AG04449 (cell line): ENCODE results near the gene PTX3.
A peak's percentile ranks its signal among the peaks of the same experiment; 100 is the strongest.

ENCODE experiments used
- CTCF ChIA-PET: fragments of 350-600 bp; formaldehyde crosslinking; extraction: SDS; loops from one replicate; lab custom pipeline; 2021; ENCODE audit warnings: antibody characterized with exemption; lab: Yijun Ruan, JAX
- POLR2A ChIA-PET: fragments of 400-600, 350-600 bp; formaldehyde crosslinking; extraction: SDS; loops from one replicate; lab custom pipeline; 2020; ENCODE audit warnings: antibody characterized with exemption, inconsistent platforms; lab: Yijun Ruan, JAX
- DNase-seq: peaks from one replicate; pipeline ENCODE4 v3.0.0-alpha.2; 2010; ENCODE audit warnings: low read depth, low spot score
- H3K4me3 ChIP-seq: 2 replicates; pipeline ENCODE4 v1.5.1; 2011; ENCODE audit warnings: low read depth, mild to moderate bottlenecking, control low read depth, low read length
- TF ChIP-seq, protein P1 (sequence below): IDR thresholded peaks from one replicate; pipeline ENCODE4 v1.5.1; 2011; ENCODE audit warnings: mild to moderate bottlenecking, moderate library complexity, low read length, control low read depth, inconsistent platforms; ENCODE audit not compliant: insufficient read depth; ENCODE audit errors: missing control alignments

The PTX3 gene

GRCh38 chr3:157428853-157429252 lies 7.8 kb upstream of the PTX3 start:
- CTCF ChIA-PET, result no interaction called here
- TF ChIP-seq, protein P1, sequence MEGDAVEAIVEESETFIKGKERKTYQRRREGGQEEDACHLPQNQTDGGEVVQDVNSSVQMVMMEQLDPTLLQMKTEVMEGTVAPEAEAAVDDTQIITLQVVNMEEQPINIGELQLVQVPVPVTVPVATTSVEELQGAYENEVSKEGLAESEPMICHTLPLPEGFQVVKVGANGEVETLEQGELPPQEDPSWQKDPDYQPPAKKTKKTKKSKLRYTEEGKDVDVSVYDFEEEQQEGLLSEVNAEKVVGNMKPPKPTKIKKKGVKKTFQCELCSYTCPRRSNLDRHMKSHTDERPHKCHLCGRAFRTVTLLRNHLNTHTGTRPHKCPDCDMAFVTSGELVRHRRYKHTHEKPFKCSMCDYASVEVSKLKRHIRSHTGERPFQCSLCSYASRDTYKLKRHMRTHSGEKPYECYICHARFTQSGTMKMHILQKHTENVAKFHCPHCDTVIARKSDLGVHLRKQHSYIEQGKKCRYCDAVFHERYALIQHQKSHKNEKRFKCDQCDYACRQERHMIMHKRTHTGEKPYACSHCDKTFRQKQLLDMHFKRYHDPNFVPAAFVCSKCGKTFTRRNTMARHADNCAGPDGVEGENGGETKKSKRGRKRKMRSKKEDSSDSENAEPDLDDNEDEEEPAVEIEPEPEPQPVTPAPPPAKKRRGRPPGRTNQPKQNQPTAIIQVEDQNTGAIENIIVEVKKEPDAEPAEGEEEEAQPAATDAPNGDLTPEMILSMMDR, result no peak
- DNase-seq, result no peak
- H3K4me3 ChIP-seq, result no peak overlapping the region
- POLR2A ChIA-PET, result no interaction called here

- TF ChIP-seq, protein P1, result no peak
- POLR2A ChIA-PET, result no interaction called here
- no peak for DNase-seq
- no peak overlapping the region for H3K4me3 ChIP-seq
- CTCF ChIA-PET, result interaction anchor here (0.7 kb wide), 1 partner anchor 26 kb away, joined by 3 read pairs; no protein-coding TSS in a partner anchor
These were observed 6.9 kb upstream of the PTX3 start for GRCh38 chr3:157429708-157430107.

DNA sequence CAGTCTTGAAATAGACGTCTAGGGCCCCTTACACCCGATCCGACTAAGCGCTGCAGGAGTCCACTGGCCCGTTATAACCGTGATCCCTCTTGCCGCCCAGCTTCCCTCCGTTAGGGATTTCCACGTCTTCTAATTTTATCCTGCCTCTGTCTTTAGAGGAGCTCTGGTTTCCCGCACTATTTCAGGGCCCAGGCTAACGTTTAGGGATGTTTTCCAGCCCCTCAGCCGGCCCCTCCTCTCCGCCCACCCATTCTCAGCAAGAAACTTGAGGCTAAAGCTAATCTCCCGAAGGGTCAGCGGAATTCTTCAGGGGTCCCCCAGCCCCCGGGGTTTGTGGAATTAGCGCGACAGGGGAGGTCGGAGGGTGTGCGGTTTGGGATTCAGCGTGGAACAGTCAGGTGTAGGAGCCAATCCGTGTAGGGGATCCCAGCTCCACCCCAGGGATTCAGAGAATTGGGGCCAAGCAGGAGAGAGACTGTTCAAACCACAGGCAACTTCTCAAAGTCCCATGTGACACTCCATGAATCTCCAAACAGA lies 1.6 kb downstream of the PTX3 start:
- H3K4me3 ChIP-seq, result peak overlapping the region; percentile 70
- POLR2A ChIA-PET, result interaction anchor here (0.9 to 2.6 kb wide), 5 partner anchors 57 to 278 kb away, joined by 3 to 10 read pairs (median 6); partner anchors contain the start of gene CCNL1
- DNase-seq, result no peak
- TF ChIP-seq, protein P1, result no peak
- CTCF ChIA-PET, result interaction anchor here (0.7 to 4.7 kb wide), 10 partner anchors 8 to 236 kb away, joined by 3 to 29 read pairs (median 3); no protein-coding TSS in a partner anchor

DNA sequence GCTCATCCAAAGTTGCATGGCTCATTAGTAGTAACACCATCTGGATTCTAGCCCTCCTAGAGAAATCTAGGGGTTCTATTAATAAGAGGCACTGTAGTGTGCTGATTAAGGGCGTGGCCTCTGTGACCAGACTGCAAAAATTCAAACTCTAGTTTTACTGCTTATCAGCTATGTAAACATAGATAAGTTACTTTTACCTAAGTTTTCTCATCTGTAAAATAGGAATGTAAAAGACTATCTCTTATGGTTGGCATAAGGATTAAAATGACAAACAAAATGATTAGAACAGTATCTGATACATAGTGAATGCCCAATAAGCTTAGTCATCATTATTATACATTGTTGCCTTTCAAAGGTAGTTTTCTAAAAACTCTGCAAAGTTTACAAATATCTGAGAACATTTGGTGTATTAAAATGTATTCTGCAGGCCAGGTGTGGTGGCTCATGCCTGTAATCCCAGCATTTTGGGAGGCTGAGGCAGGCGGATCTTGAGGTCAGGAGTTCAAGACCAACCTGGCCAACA lies 4.5 kb downstream of the PTX3 start:
- ChIA-PET POLR2A (no interaction called here), CTCF (interaction anchor here (1.0 to 3.3 kb wide), 4 partner anchors 23 to 239 kb away, joined by 3 to 11 read pairs (median 4); no protein-coding TSS in a partner anchor)
- H3K4me3 ChIP-seq, result no peak overlapping the region

DNA sequence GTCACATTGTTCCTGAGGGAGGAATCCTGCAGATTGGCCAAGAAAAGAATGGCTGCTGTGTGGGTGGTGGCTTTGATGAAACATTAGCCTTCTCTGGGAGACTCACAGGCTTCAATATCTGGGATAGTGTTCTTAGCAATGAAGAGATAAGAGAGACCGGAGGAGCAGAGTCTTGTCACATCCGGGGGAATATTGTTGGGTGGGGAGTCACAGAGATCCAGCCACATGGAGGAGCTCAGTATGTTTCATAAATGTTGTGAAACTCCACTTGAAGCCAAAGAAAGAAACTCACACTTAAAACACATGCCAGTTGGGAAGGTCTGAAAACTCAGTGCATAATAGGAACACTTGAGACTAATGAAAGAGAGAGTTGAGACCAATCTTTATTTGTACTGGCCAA lies 6.1 kb downstream of the PTX3 start:
- POLR2A ChIA-PET, result no interaction called here
- CTCF ChIA-PET, result interaction anchor here (0.6 to 3.3 kb wide), 3 partner anchors 51 to 240 kb away, joined by 3 to 11 read pairs (median 6); no protein-coding TSS in a partner anchor

More for the DNA sequence above, 4.5 kb downstream of the PTX3 start:
- DNase-seq, result no peak
- TF ChIP-seq, protein P1, result no peak

More for the DNA sequence above, 6.1 kb downstream of the PTX3 start:
- TF ChIP-seq, protein P1, result no peak
- no peak for DNase-seq
- H3K4me3 ChIP-seq, result no peak overlapping the region
